ENCODE measurements around the gene IARS2.
A peak's percentile ranks its signal among the peaks of the same experiment; 100 is the strongest.
"Not testable (repeated sequence)": the region's sequence is repeated elsewhere in the genome, so short reads cannot be mapped to it uniquely, and the experiment has no call there.

Gene IARS2

GRCh38 chr1:220169887-220170286 is 76.0 kb downstream of the IARS2 start:
- DNase-seq = not testable (repeated sequence)

GRCh38 chr1:220170836-220171526 is 77.0 kb downstream of the IARS2 start:
- DNase-seq = no peak

- no peak for DNase-seq
Measured at GRCh38 chr1:220176540-220176939, 82.6 kb downstream of the IARS2 start.

DNA sequence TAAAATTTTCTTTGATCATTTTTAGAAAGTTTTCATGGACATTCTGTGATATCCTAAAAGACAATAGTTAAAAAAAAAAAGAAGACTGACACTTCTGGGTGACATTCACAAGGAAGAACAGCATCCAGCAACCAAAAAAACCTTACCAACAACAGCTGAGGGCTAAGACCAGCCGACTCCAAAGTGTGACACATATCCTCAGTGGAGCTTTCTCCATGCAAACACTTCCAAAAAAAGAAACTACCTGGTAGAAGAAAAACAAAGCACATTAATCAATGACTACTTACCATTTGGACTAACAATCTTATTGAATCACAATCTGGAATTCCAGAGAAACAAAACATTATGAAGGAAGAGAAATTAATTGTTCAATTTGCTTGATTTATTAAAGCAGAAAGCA is 88.2 kb downstream of the IARS2 start:
- no peak for DNase-seq

DNA sequence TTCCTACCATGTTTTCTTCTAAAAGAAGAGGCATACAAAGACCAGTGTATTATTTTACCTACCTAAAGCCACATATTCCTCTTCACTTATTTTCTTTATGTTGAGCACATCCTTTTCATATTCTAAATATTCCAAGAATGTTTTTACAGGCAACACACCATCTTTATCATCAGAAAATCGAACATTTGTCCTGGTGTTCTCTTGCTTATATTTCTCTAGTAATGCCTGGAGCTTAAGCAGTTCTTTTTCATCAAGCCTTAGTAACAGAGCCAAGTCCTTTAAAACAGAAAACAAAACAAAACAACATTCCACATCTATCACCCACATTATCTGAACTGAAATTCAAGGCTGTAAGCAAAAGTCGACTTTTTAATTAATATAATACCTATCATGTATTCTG is 88.7 kb downstream of the IARS2 start:
- no peak for DNase-seq

- DNase-seq = no peak
Measured at GRCh38 chr1:220184506-220184905, 90.6 kb downstream of the IARS2 start.

DNA sequence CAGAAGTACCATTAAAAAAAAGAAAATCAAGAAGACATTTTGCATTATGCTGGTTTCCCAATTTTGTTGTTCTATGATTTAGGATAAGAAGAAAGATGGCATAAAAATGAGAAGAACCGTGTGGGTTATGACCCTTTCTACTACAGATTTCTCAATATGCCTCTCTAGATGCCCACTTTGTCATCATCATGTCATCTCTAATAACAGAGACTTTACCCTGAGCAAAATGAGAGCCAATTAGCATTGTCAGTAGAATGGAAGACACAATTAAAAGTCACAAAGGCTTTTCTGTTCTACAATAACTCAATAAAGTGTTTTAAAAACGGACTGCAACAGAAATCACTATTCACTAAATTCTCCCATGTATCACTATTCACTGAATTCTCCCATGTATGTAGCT is 92.8 kb downstream of the IARS2 start:
- DNase-seq = no peak

- no peak for DNase-seq
Measured at GRCh38 chr1:220188538-220188937, 94.6 kb downstream of the IARS2 start.

GRCh38 chr1:220189750-220190347 is 95.9 kb downstream of the IARS2 start:
- DNase-seq = peak; percentile 11

- DNase-seq = no peak
Measured at GRCh38 chr1:220195701-220196100, 101.8 kb downstream of the IARS2 start.
